ENCODE data around the gene ZDHHC7.

ZDHHC7 gene

DNA sequence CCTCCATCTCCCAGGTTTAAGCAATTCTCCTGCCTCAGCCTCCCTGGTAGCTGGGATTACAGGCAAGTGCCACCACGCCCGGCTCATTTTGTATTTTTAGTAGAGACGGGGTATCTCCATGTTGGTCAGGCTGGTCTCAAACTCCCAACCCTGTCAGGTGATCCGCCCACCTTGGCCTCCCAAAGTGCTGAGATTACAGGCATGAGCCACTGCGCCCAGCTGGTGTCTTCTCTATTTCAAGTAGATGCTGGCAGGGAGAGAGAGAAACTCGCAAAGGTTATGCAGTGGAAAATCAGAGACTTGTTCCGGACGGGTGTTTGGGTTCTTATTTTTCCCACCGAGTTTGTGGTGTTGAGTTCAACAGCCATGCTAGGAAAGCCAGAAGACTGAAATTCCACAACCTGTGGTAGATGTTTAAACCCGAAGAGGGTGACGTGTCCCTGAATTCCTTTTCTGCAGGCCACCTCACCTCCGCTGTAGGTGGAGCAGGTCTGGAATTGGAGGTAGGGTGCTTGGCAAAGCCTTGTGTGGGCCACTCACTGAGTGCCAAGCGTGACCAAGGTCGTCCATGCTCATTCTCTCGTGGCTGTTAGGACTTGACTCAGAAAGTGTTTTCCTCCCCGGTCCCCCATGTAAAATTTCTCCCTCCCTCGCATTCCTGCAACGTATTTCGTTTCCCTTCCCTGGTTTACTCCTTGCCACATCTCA lies 7.3 kb upstream of the ZDHHC7 start:
- no peak for DNase-seq (ENCODE audit: low read depth)

DNA sequence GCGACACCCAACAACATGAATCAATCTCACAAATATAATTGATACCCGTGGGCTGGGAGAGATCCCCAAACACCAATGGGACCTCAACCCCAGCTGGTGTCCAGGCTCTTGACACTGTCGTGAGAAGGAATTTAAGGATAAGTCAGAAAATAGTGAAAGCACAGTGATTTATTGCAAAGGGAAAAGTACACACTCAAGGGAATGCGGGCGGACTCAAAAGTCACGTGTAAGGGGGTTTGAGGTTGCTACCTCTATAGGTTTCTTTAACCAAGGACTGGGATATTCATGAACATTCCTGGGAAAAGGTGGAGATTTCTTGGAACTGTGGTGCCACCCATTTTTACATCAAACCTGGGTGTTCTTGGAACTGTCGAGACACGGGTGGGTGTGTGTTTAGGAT lies 6.3 kb upstream of the ZDHHC7 start:
- DNase-seq (ENCODE audit: low read depth) = no peak

GRCh38 chr16:85017151-85017550 lies 5.8 kb upstream of the ZDHHC7 start:
- no peak for DNase-seq (ENCODE audit: low read depth)

GRCh38 chr16:85015481-85016187 lies 4.3 kb upstream of the ZDHHC7 start:
- no peak for DNase-seq (ENCODE audit: low read depth)

DNA sequence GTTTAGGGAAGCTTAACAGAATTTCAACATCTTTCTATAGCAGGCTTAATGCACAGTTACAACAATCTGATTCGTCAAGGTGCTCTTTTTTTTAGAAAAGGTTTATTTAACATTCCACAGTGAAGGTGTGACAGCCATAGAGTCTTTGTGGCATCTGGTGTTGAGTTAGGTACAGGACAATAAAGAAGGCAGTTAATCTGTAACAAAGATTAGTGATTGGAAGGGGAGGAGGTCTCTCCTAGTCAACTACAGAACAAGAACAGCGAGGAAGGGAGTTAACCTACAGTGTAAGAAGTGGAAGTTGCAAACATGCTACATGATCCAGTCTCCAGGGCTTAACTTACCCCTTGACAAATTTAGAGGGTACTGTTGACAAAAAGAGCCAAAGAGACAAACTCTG lies 3.0 kb upstream of the ZDHHC7 start:
- no peak for DNase-seq (ENCODE audit: low read depth)

DNA sequence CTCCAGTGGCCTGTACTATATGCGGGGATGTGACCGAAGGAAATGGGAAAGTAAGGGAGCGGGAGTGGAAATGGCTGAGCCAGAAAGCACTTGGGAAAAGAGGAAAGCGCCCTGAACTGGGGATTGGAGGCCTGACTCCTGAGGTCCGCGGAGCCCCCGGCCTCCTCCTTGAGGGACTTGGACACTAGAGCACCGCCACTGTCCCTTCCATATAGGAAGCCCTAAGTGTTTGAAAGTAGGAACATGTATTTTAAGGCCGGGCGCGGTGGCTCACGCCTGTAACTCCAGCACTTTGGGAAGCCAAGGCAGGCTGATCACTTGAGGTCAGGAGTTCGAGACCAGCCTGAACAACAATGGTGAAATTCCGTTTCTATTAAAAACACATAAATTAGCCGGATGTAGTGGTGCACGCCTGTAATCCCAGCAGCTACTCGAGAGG lies 530 bp upstream of the ZDHHC7 start:
- DNase-seq (ENCODE audit: low read depth) = no peak

GRCh38 chr16:85010446-85010930 lies 847 bp downstream of the ZDHHC7 start:
- DNase-seq (ENCODE audit: low read depth) = no peak

DNA sequence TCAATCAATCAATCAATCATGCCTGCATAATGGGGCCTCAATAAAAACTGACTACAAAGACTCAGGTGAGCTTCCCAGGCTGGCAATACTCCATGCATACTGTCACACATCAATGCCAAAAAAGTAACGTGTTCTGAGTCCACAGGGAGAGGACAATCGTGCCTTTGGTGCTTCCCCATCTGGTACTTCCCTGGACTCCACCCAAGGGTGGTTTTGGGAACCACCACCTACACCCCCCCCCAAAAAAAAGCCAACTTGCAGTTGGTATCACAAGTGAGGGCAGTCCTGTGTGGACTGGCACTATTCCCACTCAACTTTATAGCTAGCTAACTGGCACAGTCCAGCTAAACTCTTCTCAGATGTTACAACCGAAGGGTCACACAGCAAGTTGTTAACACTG lies 3.1 kb downstream of the ZDHHC7 start:
- no peak for DNase-seq (ENCODE audit: low read depth)

GRCh38 chr16:85007496-85008214 lies 3.7 kb downstream of the ZDHHC7 start:
- no peak for DNase-seq (ENCODE audit: low read depth)

- DNase-seq (ENCODE audit: low read depth) = no peak
These were observed 4.7 kb downstream of the ZDHHC7 start for GRCh38 chr16:85006639-85007038.

DNA sequence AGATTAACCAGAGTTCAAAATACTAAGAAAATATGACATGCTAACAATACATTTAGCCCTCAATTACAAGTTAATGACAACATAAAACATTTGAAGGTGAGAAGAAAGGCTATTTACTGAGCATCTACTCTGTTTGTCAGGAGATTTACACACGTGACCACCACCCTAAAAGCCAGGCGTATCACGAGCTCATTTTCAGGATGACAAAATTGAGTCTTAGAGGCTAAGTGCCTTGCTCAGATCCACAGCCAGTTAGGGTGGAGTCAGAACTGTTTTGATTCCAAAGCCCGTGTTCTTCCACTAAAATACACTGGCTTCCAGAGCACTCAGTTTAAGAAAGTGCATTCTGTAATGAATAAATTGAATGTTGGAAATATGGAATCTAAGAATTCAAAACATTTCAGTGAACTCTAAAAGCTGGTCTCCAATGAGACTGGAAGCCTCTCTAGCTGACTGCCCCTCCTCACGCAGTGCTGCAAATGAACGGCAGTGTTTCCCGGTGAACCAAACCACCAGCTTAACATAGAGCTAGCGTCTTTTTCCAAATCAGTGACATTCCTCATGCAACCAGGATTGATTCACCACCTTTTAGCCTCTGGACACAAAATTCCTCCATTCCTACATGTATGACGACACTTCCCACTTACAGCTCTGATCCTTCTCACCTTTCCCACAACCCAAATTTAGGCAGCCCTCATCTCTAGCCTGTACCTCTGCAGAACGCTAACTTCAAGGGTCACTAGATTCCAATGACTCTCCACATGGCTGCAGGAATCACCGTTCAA lies 5.9 kb downstream of the ZDHHC7 start:
- DNase-seq (ENCODE audit: low read depth) = no peak

DNA sequence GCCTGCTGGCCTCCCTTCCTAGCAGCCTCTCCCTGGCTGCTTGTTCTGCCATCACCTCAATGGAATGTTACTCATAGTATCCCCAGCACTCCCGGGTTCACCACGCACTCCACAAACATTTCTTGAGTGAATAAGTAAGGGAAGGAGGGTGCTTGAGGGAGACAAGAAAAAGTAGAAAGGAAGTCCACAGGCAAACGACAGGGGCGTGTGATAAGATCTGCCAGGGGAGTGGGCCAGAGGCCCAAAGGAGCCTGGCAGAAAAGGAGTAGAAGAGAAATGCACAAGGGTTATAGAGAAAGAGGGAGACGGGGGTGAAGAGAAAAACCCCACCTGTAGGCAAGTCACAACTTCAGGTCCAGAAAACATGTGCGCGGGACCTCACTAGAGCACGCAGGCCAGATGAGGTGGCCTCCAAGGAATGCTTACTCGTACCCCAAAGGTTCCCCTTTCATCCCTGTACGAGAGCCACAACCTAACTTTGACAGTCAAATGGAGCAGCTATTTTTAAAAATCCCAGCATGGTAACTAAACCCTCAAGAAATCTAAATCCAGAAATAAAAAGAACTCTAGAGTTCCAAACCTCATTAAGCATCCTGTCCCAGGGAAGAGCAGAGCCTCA lies 6.6 kb downstream of the ZDHHC7 start:
- peak; percentile 48 for DNase-seq (ENCODE audit: low read depth)

DNA sequence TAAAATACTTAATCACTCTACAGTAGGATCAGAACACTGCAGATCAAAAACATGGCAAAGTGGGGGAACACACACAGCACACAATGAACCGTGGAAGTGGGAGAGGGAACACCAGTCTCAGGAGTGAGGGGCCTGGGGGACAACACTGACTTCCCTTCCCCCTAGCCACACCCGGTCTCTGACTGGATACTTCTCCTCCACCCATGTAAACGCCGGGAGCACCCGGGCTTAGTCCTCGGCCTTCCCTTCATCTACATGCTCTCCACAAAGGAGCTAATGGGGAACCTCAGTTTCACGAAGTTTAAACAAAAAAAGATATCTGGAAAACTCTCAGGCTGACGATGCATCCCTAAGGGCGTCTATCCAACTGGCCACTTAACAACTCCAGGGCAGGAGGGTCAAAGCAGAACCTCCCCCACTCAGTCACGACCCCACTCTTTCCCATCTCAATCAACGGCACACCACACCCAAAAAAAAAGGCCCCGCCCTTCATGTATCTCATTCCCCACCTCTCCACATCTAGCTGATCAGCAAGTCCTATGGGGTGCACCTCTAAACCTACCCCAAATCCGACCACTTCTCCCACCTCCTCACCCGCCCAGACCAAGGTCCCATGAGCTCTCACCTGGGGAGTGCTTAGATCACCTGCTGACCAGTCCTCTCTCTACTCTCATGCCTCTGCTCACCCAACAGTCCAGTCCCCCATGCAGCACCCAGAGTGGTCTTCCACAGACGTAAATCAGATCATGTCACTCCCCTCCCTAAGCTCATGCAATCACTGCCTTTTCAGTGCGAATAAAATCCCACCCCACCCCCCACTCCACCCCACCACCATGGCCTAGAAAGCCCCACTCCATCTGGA lies 7.4 kb downstream of the ZDHHC7 start:
- no peak for DNase-seq (ENCODE audit: low read depth)

GRCh38 chr16:85003076-85003475 lies 8.3 kb downstream of the ZDHHC7 start:
- DNase-seq (ENCODE audit: low read depth) = no peak

DNA sequence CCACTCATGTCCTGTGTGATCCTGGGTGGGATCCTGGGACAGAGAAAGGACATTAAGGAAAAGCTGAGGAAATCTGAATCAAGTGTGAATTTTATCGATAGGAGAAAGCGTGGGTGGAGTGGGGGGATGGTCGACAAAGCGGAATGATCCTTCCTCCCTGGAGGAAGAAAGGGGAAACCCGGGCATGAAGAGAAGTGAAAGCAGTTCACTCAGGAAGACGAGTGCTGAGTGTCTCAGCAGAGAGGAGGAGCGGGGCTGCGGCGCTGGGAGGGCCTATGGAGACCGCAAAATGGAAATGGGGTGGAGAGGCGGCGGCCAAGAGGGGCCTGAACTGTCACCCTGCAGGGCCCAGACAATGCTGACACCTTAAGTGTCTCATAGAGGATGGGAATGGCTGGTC lies 8.7 kb downstream of the ZDHHC7 start:
- no peak for DNase-seq (ENCODE audit: low read depth)

DNA sequence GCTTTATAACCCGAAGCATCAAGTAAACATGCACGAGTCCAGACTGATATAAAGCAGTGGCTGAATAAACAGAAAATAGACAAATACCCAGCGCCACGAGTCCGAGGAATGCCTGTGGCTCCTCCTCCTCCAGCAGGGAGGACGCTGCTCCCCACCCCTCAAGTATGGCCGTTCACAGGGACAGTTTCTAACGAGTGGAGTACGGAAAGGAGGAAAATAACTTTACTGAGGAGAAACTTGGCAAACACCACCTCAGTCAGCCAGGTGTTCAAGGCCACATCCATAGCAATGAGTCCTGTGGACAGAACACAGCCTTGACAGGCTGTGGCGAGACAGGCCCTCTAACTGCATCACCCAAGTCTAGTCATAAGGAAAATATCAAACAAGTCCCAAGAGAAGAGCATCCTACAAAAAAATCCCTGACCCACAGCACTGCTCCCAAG lies 9.2 kb downstream of the ZDHHC7 start:
- DNase-seq (ENCODE audit: low read depth) = no peak

GRCh38 chr16:84999857-85000480 lies 11.4 kb downstream of the ZDHHC7 start:
- no peak for DNase-seq (ENCODE audit: low read depth)

GRCh38 chr16:84999200-84999599 lies 12.1 kb downstream of the ZDHHC7 start:
- no peak for DNase-seq (ENCODE audit: low read depth)

- no peak for DNase-seq (ENCODE audit: low read depth)
These were observed 15.0 kb downstream of the ZDHHC7 start for GRCh38 chr16:84996365-84996764.

GRCh38 chr16:84995663-84996062 lies 15.7 kb downstream of the ZDHHC7 start:
- DNase-seq (ENCODE audit: low read depth) = no peak
